ENCODE data around the gene SMIM5. TPM values are rescaled to one million over a fixed set of nuclear protein-coding genes. Genes with fewer than 3 reads are reported as not detected.
A peak's percentile ranks its signal among the peaks of the same experiment; 100 is the strongest.

SMIM5 gene
- total and polyA plus RNA-seq, 9 of the 15 experiments (the other 6 are each of a cell fraction or from before 2014, with no cell fraction given), result 0.08 TPM; not detected in 8

DNA sequence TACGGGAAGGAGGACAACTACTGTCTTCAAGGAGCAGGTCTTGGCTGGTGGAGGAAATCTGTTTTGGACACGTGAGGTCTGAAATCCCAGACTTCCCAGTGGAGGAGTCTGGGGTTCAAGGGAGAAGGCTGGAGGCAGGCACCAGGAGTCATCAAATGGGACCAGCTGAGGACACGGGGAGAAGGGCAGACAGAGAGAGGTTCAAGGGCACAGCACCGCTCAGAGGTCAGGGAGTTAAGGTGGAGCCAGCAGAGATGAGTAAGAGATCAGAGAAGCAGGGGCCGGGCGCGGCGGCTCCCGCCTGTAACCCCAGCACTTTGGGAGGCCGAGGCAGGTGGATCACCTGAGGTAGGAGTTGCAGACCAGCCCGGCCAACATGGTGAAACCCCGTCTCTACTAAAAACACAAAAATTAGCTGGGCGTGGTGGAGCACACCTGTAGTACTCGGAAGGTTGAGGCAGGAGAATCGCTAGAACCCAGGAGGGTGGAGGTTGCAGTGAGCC lies 10.4 kb upstream of the SMIM5 start:
- ATAC-seq (no peak), DNase-seq (ENCODE audit: extremely low read depth in 1 of 4, low spot score in 3 of 4) (no peak), FAIRE-seq (no peak)
- Histone ChIP-seq H2AFZ (ENCODE audit: low read depth, low read length) (no peak overlapping the region), H3K4me2 (ENCODE audit: insufficient read depth, low read length) (no peak overlapping the region), H3K4me1 (replicated peaks in 1 of 2; ENCODE audit: control insufficient read depth in 2 of 2, insufficient read depth in 2 of 2, low read length in 2 of 2) (peaks cover 0 to 72% of the 10 kb centered on the region in 2 experiments; a peak in 3 of 5 replicates), H3K27ac (ENCODE audit: extremely low read depth, low read depth, low read length) (no peak overlapping the region), H3K9me3 (replicated peaks; ENCODE audit: control insufficient read depth, insufficient read depth, low read depth, low read length) (no peaks in the 10 kb centered on the region), H3K9ac (ENCODE audit: insufficient read depth in 1 of 2, low read depth in 2 of 2, low read length in 2 of 2) (peak overlapping the region in 1 of 2 experiments; percentile 35; a peak in 1 of 4 replicates), H3K9me1 (ENCODE audit: control insufficient read depth, insufficient read depth, low read length) (no peaks in the 10 kb centered on the region), H3K27me3 (ENCODE audit: control insufficient read depth in 2 of 2, insufficient read depth in 2 of 2, low read length in 2 of 2) (peaks cover 4 to 47% of the 10 kb centered on the region in 2 experiments; a peak in 3 of 5 replicates), H3K79me2 (ENCODE audit: control insufficient read depth, insufficient read depth, low read length) (no peaks in the 10 kb centered on the region), H4K20me1 (replicated peaks; ENCODE audit: control insufficient read depth, insufficient read depth, low read length) (peaks cover 17% of the 10 kb centered on the region), H3K36me3 (ENCODE audit: control insufficient read depth, insufficient read depth, low read length) (no peaks in the 10 kb centered on the region), H3K4me3 (no peak overlapping the region)
- no TSS peak for BruUV-seq (replicated peaks)
- WGBS (ENCODE audit: insufficient coverage, low coverage, missing lambda C conversion rate), result 7% methylated on average over 15 of the region's 15 CpGs
- in situ Hi-C loops (cut with MboI) (no loop called here), intact Hi-C loops (cut with micrococcal nuclease) (no loop called here)
- TF ChIP-seq CREM (IDR thresholded peaks at IDR 0.05; ENCODE audit: low read depth), result no peak
- peak; percentile 81 for TF ChIP-seq ESRRA (IDR thresholded peaks at IDR 0.05; ENCODE audit: borderline replicate concordance, low read depth)
- ChIA-PET CTCF (ENCODE audit: low intra/inter-chr PET ratio) (no interaction called here), POLR2A (interaction anchor here (1.3 to 2.1 kb wide), 3 partner anchors 10 to 96 kb away, joined by 3 to 8 read pairs (median 7); partner anchors contain the start of gene SMIM5)

- Histone ChIP-seq H3K9ac (ENCODE audit: insufficient read depth in 1 of 2, low read depth in 2 of 2, low read length in 2 of 2) (no peak overlapping the region), H3K79me2 (ENCODE audit: control insufficient read depth, insufficient read depth, low read length) (no peaks in the 10 kb centered on the region), H3K9me1 (ENCODE audit: control insufficient read depth, insufficient read depth, low read length) (no peaks in the 10 kb centered on the region), H3K36me3 (ENCODE audit: control insufficient read depth, insufficient read depth, low read length) (no peaks in the 10 kb centered on the region), H3K27me3 (ENCODE audit: control insufficient read depth in 2 of 2, insufficient read depth in 2 of 2, low read length in 2 of 2) (peaks cover 4 to 41% of the 10 kb centered on the region in 2 experiments; a peak in 3 of 5 replicates), H4K20me1 (replicated peaks; ENCODE audit: control insufficient read depth, insufficient read depth, low read length) (peaks cover 17% of the 10 kb centered on the region), H3K4me1 (replicated peaks in 1 of 2; ENCODE audit: control insufficient read depth in 2 of 2, insufficient read depth in 2 of 2, low read length in 2 of 2) (peaks cover 5 to 77% of the 10 kb centered on the region in 2 experiments; a peak in 4 of 5 replicates), H3K27ac (ENCODE audit: extremely low read depth, low read depth, low read length) (no peak overlapping the region), H2AFZ (ENCODE audit: low read depth, low read length) (no peak overlapping the region), H3K9me3 (replicated peaks; ENCODE audit: control insufficient read depth, insufficient read depth, low read depth, low read length) (no peaks in the 10 kb centered on the region), H3K4me2 (ENCODE audit: insufficient read depth, low read length) (no peak overlapping the region), H3K4me3 (no peak overlapping the region)
- ChIA-PET CTCF (ENCODE audit: low intra/inter-chr PET ratio) (no interaction called here), POLR2A (interaction anchor here (0.5 to 2.1 kb wide), 8 partner anchors 9 to 126 kb away, joined by 3 to 8 read pairs (median 4); partner anchors contain the start of gene SMIM5)
- TF ChIP-seq MAX (CRISPR knock-in tag; IDR thresholded peaks at IDR 0.05) (no peak), TRIM28 (IDR thresholded peaks at IDR 0.05) (no peak), MAZ (CRISPR knock-in tag; conservative IDR thresholded peaks at IDR 0.05 in 1 of 2, IDR thresholded peaks at IDR 0.05 in 1 of 2) (no peak), CREM (IDR thresholded peaks at IDR 0.05; ENCODE audit: low read depth) (no peak), CBX2 (IDR thresholded peaks at IDR 0.05; ENCODE audit: insufficient read depth, low read length, poor library complexity, severe bottlenecking) (no peak), ZNF174 (CRISPR knock-in tag; IDR thresholded peaks at IDR 0.05) (no peak), ZNF121 (CRISPR knock-in tag; conservative IDR thresholded peaks at IDR 0.05) (peak; percentile 49)
- WGBS (ENCODE audit: insufficient coverage, low coverage, missing lambda C conversion rate), result 33% methylated on average over 9 of the region's 9 CpGs
- FAIRE-seq, result no peak
- DNase-seq (ENCODE audit: extremely low read depth in 1 of 4, low spot score in 3 of 4), result no peak
- in situ Hi-C loops (cut with MboI) (no loop called here), intact Hi-C loops (cut with micrococcal nuclease) (no loop called here)
- BruUV-seq (replicated peaks), result no TSS peak
- ATAC-seq, result no peak
Measured at GRCh38 chr17:75623386-75623785, 9.8 kb upstream of the SMIM5 start.
